Suppressor macrophage treated with lipopolysaccharide for 1 hour (primary cell): ENCODE measurements around the gene CDCP1.
"Not testable (repeated sequence)": the region's sequence is repeated elsewhere in the genome, so short reads cannot be mapped to it uniquely, and the experiment has no call there.

Experiments used
- DNase-seq, 3 donors: peaks; one replicate each; pipeline ENCODE4 v3.0.0-alpha.2; 2020 to 2022

CDCP1 gene

DNA sequence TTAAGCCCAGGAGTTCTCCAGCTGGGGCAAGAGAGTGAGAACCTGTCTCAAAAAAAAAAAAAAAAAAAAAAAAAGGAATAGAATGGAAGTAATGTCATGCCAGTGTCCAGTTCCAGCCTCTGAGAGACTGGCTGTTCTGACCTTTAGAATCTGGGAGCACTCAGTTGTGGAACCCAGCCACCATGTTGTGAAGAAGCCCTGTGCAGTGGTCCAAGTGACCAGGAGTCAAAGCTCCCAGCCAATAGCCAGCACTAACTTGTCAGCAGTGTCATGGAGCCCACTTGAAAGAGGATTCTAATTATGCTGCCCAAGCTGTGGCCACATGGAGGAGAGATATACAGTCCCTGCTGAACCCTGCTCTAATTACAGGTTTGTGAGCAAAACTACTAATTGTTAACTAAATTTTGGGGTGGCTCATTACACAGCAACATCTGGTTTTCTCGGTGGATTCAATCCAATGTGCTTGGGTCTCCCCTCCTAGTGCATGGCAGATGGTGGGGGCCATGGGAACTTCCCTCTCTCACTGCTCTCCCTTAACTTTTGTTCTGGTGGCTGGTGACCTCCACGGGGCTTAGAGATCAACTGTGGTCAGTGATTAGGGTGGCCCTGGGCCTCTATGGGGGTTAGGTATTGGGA is 64.6 kb downstream of the CDCP1 start:
- no peak for DNase-seq

DNA sequence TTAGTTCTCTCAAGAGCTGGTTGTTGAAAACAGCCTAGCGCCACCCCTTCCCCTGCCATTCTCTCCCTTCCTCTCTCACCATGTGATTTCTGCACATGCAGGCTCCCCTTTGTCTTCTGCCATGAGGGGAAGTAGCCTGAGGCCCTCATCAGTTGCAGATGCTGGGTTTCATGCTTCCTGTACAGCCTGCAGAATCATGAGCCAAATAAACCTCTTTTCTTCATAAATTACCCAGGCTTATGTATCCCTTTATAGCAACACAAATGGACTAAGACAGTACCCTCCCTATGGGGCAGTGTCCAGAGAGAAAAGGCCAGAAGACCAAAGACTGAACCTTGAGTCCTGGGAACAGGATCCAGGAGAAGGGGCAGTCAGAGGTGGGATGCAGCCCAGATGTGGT is 65.4 kb downstream of the CDCP1 start:
- DNase-seq: no peak

GRCh38 chr3:45079715-45080114 is 66.5 kb downstream of the CDCP1 start:
- DNase-seq: no peak

- no peak for DNase-seq
Measured at GRCh38 chr3:45078910-45079522, 67.2 kb downstream of the CDCP1 start.

GRCh38 chr3:45078256-45078655 is 67.9 kb downstream of the CDCP1 start:
- DNase-seq: not testable (repeated sequence)

DNA sequence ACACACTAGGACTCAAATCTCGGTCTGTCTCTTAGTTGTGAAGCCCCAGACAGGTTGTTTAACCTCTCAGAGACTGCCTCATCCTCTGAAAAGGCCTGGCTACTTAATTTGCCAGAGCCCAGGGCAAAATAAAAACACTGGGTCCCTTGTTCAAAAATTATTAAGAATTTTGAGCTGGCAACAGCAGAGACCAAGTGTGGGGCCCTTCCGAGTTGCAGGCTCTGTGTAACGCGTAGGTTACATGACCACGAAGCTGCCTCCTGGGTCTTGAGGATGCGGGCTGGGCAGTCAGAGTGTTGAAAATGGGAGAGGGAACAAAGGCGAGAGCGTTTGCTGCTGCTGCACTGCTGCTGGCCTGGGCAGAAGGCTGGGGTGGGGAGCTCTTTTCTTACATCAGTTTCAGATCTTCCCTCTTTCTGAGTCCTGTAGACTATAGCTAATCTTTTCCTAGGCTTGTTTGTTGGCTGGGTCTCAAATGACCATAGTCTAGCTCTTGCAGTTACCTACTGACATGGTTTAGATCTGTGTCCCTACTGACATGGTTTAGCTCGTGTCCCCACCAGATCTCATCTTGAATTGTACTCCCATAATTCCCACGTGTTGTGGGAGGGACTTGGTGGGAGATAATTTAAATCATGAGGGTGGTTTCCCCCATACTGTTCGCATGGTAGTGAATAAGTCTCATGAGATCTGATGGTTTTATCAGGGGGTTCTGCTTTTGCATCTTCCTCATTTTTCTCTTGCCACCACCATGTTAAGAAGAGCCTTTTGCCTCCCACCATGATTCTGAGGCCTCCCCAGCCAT is 70.2 kb downstream of the CDCP1 start:
- peak; percentile 69 to 84 (median 71) for DNase-seq

- no peak for DNase-seq
Measured at GRCh38 chr3:45071075-45071474, 75.1 kb downstream of the CDCP1 start.

DNA sequence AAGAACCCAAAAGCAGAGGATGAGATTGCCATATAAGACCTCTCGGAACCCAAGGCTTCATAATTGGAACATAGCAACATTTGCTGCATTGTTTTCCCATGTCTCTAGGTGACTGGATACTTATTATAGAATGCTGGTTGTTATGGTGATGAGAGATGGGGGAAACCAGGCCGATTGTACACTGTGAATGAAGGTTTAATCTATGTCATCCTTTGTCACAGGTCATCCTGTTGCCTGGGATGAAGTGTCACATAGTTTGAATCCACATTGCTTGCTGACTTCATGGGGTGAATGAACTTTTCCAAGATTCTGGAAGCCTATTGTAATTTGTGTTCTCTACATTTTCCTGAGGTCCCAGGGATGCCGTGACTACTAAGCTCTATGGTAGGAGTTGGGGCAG is 78.2 kb downstream of the CDCP1 start:
- DNase-seq: no peak

DNA sequence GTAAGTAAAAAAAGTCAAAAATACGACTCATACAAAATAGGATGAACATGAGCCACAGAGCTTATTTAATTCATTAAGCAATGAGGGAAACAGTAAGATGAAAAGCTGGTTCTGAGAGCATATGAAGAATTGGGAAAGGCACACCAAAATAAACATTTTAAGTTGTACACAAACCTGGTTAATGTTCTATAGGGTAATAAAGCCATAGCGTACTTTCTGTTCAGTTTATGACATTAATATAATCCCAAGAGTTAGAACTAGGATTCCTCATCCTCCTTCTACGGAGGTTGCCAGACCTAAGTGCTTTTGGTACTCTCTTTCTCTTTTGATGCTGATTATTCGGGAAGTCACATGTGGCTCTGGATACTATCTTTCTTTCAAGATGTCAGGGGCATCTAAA is 78.7 kb downstream of the CDCP1 start:
- DNase-seq: peak in 1 of 3 donors; percentile 38

GRCh38 chr3:45066109-45066801 is 79.9 kb downstream of the CDCP1 start:
- peak in 1 of 3 donors; percentile 42 for DNase-seq

DNA sequence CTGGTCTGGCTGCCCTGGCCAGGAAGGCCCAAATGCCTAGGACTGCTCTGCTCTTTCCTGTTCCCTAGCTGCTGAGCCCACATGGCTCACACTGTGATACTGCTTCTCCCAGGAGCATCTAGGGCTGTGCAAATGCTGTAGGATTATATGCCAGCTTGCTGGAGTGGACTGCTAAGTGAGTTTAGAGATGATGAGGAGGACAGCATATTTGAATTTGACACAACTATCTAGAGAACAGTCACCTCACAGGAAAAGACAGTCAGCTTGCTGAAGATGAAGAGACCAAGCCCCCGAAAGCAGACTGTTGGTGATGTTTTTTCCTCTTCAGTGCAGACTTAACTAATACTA is 80.8 kb downstream of the CDCP1 start:
- no peak for DNase-seq

DNA sequence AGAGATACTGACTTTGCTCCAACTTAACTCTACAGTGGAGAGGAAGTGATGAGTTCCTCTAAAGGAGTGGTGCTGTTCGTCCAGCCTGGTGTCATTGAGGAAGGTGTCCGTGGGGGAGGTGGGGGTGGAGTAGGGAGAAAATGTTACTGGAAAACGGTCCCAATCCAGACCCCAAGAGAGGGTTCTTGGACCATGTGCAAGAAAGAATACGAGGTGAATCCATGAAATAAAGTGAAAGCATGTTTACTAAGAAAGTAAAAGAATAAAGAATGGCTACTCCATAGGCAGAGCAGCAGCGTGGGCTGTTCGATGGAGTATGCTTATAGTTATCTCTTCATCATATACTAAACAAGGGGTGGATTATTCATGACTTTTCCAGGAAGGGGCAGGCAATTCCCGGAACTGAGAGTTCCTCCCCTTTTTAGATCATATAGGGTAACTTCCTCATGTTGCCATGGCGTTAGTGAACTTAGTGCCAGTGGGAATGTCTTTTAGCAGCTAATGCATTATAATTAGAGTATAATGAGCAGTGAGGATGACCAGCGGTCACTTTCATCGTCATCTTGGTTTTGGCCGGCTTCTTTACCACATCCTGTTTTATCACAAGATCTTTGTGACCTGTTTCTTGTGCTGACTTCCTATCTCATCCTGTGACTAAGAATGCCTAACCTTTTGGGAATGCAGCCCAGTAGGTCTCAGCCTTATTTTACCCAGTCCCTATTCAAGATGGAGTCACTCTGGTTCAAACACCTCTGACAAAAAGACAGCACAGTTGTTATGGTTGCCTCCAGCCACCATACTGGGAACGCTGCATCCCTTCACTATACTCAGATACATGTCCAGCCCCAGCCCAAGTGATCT is 81.4 kb downstream of the CDCP1 start:
- peak; percentile 90 to 99 (median 90) for DNase-seq

- DNase-seq: no peak
Measured at GRCh38 chr3:45062697-45063070, 83.5 kb downstream of the CDCP1 start.

DNA sequence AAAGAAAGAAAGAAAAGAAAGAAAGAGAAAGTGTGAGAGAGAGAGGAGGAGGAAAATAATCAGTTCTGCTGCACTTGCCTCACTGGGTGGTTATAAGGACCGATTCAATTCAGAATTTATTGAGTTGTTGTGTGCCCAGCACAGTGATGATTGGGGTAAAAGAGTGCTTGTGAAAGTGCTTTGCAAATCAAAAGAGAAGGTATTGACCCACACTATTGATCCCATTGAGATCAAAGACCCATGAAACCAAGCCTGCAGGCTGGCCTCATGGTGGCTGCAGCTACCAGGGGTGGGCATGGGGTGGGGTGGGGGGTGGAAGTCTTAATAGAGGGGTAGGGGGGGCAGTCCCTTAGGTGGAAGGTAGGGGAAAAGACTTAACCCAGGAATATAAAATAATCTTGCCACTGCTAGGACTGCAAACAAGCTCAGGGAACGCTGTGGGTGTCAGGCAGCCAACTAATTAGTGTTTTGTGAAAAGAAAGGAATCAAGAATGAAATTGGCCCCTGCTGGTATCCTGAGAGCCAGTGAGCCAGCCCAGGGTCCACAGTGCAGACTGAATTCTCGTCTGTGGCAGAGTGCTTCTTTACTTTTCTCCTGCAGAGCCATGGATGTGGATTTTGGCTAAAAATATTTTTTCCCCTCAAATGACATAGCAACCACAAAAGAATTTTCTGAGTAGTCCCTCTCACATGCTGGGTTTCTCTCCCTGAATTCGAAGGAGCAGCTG is 85.8 kb downstream of the CDCP1 start:
- no peak for DNase-seq

GRCh38 chr3:45059132-45059531 is 87.0 kb downstream of the CDCP1 start:
- no peak for DNase-seq

DNA sequence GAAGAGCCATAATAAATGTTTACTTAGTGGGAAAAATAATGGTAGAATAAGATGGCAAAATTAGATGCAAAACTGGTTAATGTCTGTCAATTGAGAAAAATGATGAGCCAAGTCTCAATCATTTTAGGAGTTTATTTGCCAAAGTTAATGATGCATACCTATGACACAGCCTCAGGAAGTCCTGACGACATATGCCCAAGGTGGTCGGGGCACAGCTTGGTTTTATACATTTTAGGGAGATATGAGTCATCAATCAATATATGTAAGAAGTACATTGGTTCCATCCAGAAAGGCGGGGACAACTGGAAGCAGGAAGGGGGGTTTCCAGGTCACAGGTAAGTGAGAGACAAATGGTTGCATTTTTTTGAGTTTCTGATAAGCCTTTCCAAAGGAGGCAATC is 88.6 kb downstream of the CDCP1 start:
- no peak for DNase-seq

DNA sequence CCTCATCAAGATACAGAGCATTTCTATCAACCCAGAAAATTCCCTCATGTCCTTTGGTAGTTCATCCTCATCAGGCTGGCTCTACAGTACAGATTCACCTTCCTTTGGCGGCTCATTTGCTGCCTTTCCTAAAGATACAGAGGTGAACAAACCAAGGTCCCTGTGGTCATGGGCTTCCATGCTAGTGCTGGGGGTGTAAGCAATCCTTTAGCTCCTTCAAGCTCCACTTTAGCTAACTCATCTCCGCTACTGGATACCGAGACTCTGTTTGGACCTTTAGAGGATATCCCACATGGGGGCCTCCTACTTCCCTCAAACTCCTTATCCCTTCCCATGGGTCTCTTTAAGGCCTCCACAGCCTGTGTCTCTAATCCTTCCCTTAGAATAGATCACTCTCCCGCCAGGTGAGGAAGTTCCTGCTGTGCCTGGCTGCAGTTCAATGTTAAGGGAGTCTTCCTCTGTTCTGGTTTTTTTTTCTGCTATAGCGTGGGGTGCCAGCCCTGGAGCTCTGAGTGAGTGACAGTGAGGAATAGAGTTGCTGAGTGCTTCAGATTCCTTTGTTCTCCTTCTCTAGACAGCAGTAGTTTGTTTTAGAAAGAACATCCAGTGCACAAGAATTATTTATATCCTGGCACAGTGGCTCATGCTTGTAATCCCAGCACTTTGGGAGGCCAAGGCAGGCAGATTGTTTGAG is 89.4 kb downstream of the CDCP1 start:
- DNase-seq: peak in 1 of 3 donors; percentile 43

DNA sequence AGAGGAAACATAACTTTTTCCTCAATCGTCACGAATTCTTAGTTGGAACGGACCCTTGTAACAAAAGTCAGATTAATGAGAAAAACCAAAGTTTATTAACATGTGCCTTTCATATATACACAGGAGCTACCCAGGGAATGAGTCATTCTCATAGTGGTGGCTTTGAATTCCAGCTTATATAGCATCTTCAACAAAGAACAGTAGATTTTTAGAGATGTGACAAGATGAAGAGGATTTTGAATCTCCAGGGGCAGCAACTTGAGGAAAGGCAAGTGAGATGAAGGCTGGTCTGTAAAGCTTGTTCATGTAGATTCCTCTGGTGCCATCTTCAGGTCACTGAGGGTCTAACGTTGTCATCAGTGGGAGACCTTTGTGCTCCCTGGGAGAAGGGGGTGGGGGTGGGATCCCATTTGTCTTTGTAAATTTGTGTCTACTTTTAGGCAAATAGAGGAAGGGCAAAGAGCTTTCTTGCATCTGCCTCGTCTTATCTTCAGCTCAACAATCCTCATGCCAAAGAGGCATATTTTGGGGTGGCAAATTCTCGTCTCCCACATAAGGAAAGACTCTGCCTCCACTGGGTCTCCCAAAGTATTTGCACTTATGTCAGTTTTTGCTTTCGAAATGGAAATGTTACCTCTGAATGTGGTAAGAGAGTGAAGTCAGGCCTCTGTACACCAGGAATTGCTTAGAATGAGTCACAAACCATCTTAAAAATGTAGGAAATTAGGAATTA is 90.6 kb downstream of the CDCP1 start:
- DNase-seq: peak; percentile 53 to 60 (median 58)

- DNase-seq: peak; percentile 76 to 97 (median 95)
Measured at GRCh38 chr3:45055032-45055410, 91.2 kb downstream of the CDCP1 start.

DNA sequence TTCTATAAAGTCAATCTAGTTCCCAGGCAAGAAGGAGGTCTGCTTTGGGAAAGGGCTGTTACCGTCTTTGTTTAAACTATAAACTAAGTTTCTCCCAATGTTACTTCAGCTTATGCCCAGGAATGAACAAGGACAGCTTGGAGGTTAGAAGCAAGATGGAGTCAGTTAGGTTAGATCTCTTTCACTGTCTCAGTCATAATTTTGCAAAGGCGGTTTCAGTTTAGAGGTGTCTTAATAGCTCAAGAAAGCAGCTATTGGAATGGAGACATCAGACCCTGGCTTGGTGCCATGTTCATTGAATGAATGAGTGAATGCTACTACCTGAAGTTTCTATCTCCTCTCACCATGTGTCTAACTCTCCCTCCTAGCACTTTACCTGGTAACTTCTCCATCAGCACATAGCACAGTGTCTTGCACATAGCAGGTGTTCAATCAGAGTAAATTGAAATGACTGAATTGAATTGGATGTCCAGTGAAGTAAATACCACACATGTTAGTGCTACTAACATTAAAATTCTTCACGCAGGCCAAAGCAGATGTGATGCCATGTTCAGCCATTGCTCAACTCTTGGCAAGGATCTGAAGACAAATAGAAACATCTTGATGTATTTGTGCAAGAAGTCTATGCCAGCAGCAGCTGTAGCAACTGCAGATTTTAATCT is 91.9 kb downstream of the CDCP1 start:
- DNase-seq: no peak
